ENCODE data around the gene LYPD5. TPM values are rescaled to one million over a fixed set of nuclear protein-coding genes. Genes with fewer than 3 reads are reported as not detected.
"Not testable (repeated sequence)": the region's sequence is repeated elsewhere in the genome, so short reads cannot be mapped to it uniquely, and the experiment has no call there.

LYPD5 gene
- total and polyA plus RNA-seq, 8 donors, result 0.43 to 3.9 (median 1.6) TPM; not detected in 4

DNA sequence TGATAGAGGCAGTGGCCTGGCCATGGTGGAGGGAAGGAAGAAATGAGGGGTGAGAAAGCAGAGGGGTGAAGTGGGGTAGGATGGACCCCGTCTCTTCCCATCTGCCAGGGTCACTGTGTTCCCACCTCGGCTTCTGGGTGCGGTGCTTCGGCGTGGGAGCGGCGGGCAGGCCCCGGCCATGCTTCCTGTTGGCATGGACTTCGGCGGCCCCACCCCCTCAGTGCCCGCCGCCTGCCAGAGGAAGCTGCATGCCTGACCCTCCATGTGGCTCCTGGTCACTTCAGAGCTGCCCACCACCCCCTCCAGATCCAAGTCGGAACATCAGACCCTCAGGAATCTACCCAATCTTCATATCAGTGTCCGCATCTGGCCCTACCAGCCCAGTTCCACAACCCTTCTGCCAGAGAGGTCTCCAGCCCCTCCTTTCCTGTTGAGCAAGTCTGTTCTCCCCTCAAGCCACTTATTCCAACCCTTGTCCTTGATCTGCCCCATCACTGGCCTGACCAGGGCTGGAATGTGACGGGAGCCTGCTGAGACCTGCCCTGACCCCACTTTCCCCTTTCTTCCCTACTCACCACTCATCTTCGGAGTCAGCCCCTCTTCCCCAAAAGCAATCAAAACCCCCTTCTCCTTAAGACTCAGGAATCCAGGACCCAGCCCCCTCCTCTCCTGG lies 23.0 kb downstream of the LYPD5 start:
- H3K27ac ChIP-seq, result peak overlapping the region; percentile 74 to 90 (median 82)
- H3K36me3 ChIP-seq, result no peaks in the 10 kb centered on the region
- DNase-seq, result peak in 1 of 2 donors; percentile 68
- TF ChIP-seq EP300 (IDR thresholded peaks at IDR 0.05) (no peak), POLR2AphosphoS5 (IDR thresholded peaks at IDR 0.05) (peak in 2 of 3 donors; percentile 34 to 41)
- WGBS, 5 donors, result 17 to 41% (median 24%) methylated on average over 4 to 16 of the region's 16 CpGs
- H3K4me3 ChIP-seq, result peak overlapping the region; percentile 14 to 38 (median 31)
- H3K27me3 ChIP-seq, result peaks cover 0 to 55% (median 0%) of the 10 kb centered on the region in 3 donors
- H3K9me3 ChIP-seq, result no peaks in the 10 kb centered on the region
- H3K4me1 ChIP-seq, result peaks cover 35 to 96% (median 48%) of the 10 kb centered on the region in 4 donors
- intact Hi-C loops (cut with DNase I; ENCODE audit: low total_unique reads), result no loop called here

DNA sequence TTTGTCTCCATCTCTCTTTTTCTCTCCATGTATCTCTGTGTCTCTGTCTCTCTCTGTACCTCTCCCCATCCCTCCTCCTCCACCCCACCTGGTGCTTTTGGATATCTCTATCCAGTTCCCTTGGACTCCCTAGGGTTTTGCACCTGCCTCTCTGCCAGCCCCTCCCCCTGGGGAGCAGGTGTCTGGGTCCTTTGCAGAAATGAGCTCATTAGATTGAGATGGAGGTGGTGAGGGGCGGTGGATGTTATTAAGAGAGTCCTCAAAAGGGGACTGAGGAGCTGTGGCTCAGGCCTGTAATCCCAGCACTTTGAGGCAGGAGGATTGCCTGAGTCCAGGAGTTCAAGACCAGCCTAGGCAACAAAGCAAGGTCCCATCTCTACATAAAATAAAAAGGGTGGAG lies 23.6 kb downstream of the LYPD5 start:
- intact Hi-C loops (cut with DNase I; ENCODE audit: low total_unique reads), result no loop called here
- no peaks in the 10 kb centered on the region for H3K9me3 ChIP-seq
- peaks cover 0 to 5% (median 0%) of the 10 kb centered on the region in 4 donors for H3K36me3 ChIP-seq
- no peak for DNase-seq
- TF ChIP-seq POLR2A (IDR thresholded peaks at IDR 0.05) (no peak), EP300 (IDR thresholded peaks at IDR 0.05) (no peak), POLR2AphosphoS5 (IDR thresholded peaks at IDR 0.05) (no peak)
- TF ChIP-seq, protein P1, sequence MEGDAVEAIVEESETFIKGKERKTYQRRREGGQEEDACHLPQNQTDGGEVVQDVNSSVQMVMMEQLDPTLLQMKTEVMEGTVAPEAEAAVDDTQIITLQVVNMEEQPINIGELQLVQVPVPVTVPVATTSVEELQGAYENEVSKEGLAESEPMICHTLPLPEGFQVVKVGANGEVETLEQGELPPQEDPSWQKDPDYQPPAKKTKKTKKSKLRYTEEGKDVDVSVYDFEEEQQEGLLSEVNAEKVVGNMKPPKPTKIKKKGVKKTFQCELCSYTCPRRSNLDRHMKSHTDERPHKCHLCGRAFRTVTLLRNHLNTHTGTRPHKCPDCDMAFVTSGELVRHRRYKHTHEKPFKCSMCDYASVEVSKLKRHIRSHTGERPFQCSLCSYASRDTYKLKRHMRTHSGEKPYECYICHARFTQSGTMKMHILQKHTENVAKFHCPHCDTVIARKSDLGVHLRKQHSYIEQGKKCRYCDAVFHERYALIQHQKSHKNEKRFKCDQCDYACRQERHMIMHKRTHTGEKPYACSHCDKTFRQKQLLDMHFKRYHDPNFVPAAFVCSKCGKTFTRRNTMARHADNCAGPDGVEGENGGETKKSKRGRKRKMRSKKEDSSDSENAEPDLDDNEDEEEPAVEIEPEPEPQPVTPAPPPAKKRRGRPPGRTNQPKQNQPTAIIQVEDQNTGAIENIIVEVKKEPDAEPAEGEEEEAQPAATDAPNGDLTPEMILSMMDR (IDR thresholded peaks at IDR 0.05), result no peak
- whole genome bisulfite sequencing, 5 donors, result 50 to 81% (median 64%) methylated on average over 1 of the region's 1 CpG
- peak overlapping the region; percentile 74 to 90 (median 82) for H3K27ac ChIP-seq
- peaks cover 0 to 52% (median 0%) of the 10 kb centered on the region in 3 donors for H3K27me3 ChIP-seq
- H3K4me3 ChIP-seq, result peak overlapping the region in 1 of 4 donors; percentile 38
- peaks cover 39 to 96% (median 53%) of the 10 kb centered on the region in 4 donors for H3K4me1 ChIP-seq

DNA sequence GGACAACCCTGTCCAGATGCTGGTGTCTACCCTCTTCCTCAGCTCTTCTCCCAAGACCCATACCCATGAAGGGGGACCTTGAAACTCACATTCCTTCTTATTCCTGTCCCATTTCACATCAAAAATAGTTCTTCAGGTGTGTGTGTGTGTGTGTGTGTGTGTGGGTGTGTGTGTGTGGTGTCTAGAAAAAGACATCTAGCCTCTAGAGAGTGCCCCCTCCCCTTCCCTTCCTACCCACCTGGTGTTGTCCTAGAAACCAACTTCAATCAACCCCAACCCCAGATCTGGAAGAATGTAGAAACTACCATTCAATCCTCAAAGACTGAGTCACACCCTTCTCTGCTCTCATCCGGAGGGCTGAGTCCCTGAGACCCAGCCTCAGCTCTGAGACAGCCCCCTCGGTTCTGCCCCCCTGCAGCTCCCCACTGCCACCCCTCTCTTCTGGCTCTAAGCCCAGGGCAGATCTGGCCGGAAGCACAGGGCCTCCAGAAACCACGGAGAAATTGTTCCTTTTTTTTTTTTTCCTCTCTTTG lies 25.0 kb downstream of the LYPD5 start:
- DNase-seq, result peak in 1 of 2 donors; percentile 79
- Histone ChIP-seq H3K27me3 (peaks cover 0 to 39% (median 0%) of the 10 kb centered on the region in 3 donors), H3K27ac (peak overlapping the region; percentile 7 to 90 (median 80)), H3K4me1 (peaks cover 39 to 87% (median 57%) of the 10 kb centered on the region in 4 donors), H3K9me3 (no peaks in the 10 kb centered on the region), H3K4me3 (peak overlapping the region in 1 of 4 donors; percentile 26), H3K36me3 (peaks cover 0 to 13% (median 1%) of the 10 kb centered on the region in 4 donors)
- intact Hi-C loops (cut with DNase I; ENCODE audit: low total_unique reads), result no loop called here
- 2 to 13% (median 6%) methylated on average over 4 of the region's 4 CpGs for WGBS, 5 donors
- no peak for TF ChIP-seq POLR2AphosphoS5 (IDR thresholded peaks at IDR 0.05)

DNA sequence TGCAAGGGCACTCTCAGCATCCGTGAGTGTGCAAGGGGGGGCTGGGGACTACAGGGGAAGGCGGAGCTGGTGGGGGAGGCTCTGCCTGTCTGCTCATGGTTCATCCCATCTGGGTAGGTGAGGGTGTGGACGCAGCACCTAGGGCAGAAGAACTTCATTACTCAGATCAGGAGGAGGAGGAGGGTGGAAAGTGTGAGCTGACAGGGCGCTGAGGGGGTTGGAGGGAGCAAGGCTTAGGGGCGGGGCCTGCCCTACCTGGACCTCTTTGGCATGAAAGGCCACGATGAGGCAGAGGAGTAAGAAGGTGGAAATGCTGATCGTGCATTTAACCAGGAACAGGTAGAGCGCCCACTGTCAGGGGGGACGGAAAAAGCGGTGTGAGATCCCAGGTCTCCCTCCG lies 26.0 kb downstream of the LYPD5 start:
- intact Hi-C loops (cut with DNase I; ENCODE audit: low total_unique reads), result no loop called here
- TF ChIP-seq POLR2A (IDR thresholded peaks at IDR 0.05), result no peak
- TF ChIP-seq, protein P1 (IDR thresholded peaks at IDR 0.05), result no peak
- no peak for TF ChIP-seq POLR2AphosphoS5 (IDR thresholded peaks at IDR 0.05)
- no peak for TF ChIP-seq EP300 (IDR thresholded peaks at IDR 0.05)
- 64 to 71% (median 67%) methylated on average over 10 to 11 of the region's 11 CpGs for WGBS, 5 donors
- Histone ChIP-seq H3K27me3 (peaks cover 0 to 30% (median 0%) of the 10 kb centered on the region in 3 donors), H3K36me3 (peaks cover 0 to 22% (median 4%) of the 10 kb centered on the region in 4 donors), H3K9me3 (no peaks in the 10 kb centered on the region), H3K4me3 (peak overlapping the region in 1 of 4 donors; percentile 3), H3K27ac (no peak overlapping the region), H3K4me1 (peaks cover 39 to 79% (median 57%) of the 10 kb centered on the region in 4 donors)
- no peak for DNase-seq

DNA sequence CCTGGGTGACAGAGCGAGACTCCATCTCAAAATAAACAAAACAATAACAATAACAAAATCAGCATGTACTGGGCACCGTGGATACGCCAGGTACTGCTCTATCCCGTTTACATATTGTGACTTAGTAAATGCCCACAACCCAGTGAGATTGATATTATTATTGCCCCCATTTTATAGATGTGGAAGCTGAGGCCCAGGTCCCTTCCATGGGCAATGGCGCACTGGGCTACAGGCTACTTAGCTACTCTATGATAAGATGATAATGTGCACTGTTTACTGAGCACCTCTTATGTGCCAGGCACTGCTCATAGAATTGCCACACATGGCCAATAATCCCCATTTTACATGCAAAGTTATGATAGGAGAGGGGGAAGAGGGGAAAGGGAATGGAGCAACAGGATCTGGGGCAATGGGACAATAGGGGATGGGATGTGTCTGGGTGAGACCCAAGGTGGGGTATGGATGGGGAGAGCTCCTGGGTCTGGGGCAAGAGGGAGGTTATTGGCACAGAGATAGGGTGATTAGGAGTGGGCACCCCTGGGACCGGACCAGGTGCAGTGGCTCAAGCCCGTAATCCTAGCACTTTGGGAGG lies 26.9 kb downstream of the LYPD5 start:
- intact Hi-C loops (cut with DNase I; ENCODE audit: low total_unique reads), result no loop called here
- peak overlapping the region in 3 of 5 donors; percentile 38 to 64 (median 58) for H3K27ac ChIP-seq
- TF ChIP-seq EP300 (IDR thresholded peaks at IDR 0.05), result no peak
- no peak overlapping the region for H3K4me3 ChIP-seq
- DNase-seq, result no peak
- 81 to 89% (median 84%) methylated on average over 7 of the region's 7 CpGs for WGBS, 5 donors
- H3K9me3 ChIP-seq, result no peaks in the 10 kb centered on the region
- H3K27me3 ChIP-seq, result peaks cover 0 to 23% (median 0%) of the 10 kb centered on the region in 3 donors
- peaks cover 39 to 70% (median 57%) of the 10 kb centered on the region in 4 donors for H3K4me1 ChIP-seq
- peaks cover 0 to 31% (median 8%) of the 10 kb centered on the region in 4 donors for H3K36me3 ChIP-seq

DNA sequence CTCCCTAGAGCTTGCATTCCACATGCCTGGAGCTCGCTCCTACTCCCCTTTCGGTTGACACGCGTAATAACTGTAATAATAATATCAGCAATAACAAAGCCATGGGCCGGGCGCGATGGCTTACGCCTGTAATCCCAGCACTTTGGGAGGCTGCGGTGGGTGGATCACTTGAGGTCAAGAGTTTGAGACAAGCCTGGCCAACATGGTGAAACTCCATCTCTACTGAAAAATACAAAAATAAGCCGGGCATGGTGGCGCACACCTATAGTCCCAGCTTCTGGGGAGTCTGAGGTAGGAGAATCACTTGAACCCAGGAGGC lies 27.3 kb downstream of the LYPD5 start:
- peak overlapping the region; percentile 27 to 37 (median 32) for H3K4me3 ChIP-seq
- DNase-seq; H3K9me3 ChIP-seq; intact Hi-C loops (cut with DNase I; ENCODE audit: low total_unique reads): not testable (repeated sequence)
- peaks cover 0 to 23% (median 0%) of the 10 kb centered on the region in 3 donors for H3K27me3 ChIP-seq
- H3K4me1 ChIP-seq, result peaks cover 39 to 66% (median 55%) of the 10 kb centered on the region in 4 donors
- H3K27ac ChIP-seq, result peak overlapping the region in 4 of 5 donors; percentile 20 to 64 (median 48)
- 33 to 65% (median 42%) methylated on average over 11 of the region's 11 CpGs for WGBS, 5 donors
- peaks cover 0 to 35% (median 11%) of the 10 kb centered on the region in 4 donors for H3K36me3 ChIP-seq
